Activated CD4-positive, alpha-beta T cell treated with anti-CD3 and anti-CD28 coated beads for 36 hours (primary cell): ENCODE results near the gene CSNK1G2. TPM values are rescaled to one million over a fixed set of nuclear protein-coding genes. Genes with fewer than 3 reads are reported as not detected.

Experiments used
- ATAC-seq: fragments of 200-7000 bp; cut with Tn5 transposase; one replicate; pipeline ENCODE4 v1.10.0; 2021; ENCODE audit warnings: mild to moderate bottlenecking, moderate library complexity
- CTCF ChIA-PET: fragments of 350-600 bp; sonication (Branson Sonifier 250); formaldehyde crosslinking; loops from one replicate; lab custom pipeline; 2021; ENCODE audit warnings: antibody characterized with exemption; lab: Charles Lee
- POLR2A ChIA-PET: fragments of 350-600 bp; sonication (Branson Sonifier 250); formaldehyde crosslinking; loops from one replicate; lab custom pipeline; 2021; ENCODE audit warnings: antibody characterized with exemption, inconsistent platforms; lab: Charles Lee
- DNase-seq: peaks from one replicate; pipeline ENCODE4 v3.0.0-alpha.2; 2020
- H3K27ac Mint-ChIP-seq: one replicate; pipeline ENCODE4 v1.8.0; 2021; ENCODE audit warnings: mixed read lengths
- H3K27me3 Mint-ChIP-seq: one replicate; pipeline ENCODE4 v1.8.0; 2021; ENCODE audit warnings: mixed read lengths
- H3K36me3 Mint-ChIP-seq: one replicate; pipeline ENCODE4 v1.8.0; 2021; ENCODE audit warnings: low read depth, mixed read lengths
- H3K4me1 Mint-ChIP-seq: one replicate; pipeline ENCODE4 v1.8.0; 2021; ENCODE audit warnings: mixed read lengths
- H3K4me3 Mint-ChIP-seq: one replicate; pipeline ENCODE4 v1.8.0; 2021; ENCODE audit warnings: mild to moderate bottlenecking, moderate library complexity, mixed read lengths
- H3K9me3 Mint-ChIP-seq: one replicate; pipeline ENCODE4 v1.8.0; 2021; ENCODE audit warnings: low read depth, mixed read lengths
- intact Hi-C, 2 experiments: fragments of 100-400 bp; cut with DNase I in 1 of 2; cut with micrococcal nuclease in 1 of 2; formaldehyde crosslinking; loops; one replicate each; pipeline versions ENCODE4 v1.14.2 to v1.15.1; 2022 to 2024; cut with DNase I, micrococcal nuclease
- total RNA-seq, 2 experiments: library from RNA; stranded (reverse); gene quantifications; one replicate each; pipeline ENCODE4 v1.2.3, GENCODE V29; 2021

CSNK1G2 gene
- total RNA-seq, 2 experiments from 2014 or later: 56.0 to 78.1 TPM

GRCh38 chr19:1944916-1945561, 4.1 kb downstream of the CSNK1G2 start:
- H3K4me3 Mint-ChIP-seq: no peak overlapping the region
- H3K36me3 Mint-ChIP-seq: peaks cover 5% of the 10 kb centered on the region
- DNase-seq (no peak), ATAC-seq (no peak)
- intact Hi-C loops: no loop called here
- ChIA-PET POLR2A (no interaction called here), CTCF (interaction anchor here (1.6 kb wide), 1 partner anchor 18 kb away, joined by 7 read pairs; no protein-coding TSS in a partner anchor)
- no peaks in the 10 kb centered on the region for H3K27me3 Mint-ChIP-seq
- H3K4me1 Mint-ChIP-seq: peaks cover 31% of the 10 kb centered on the region
- no peaks in the 10 kb centered on the region for H3K9me3 Mint-ChIP-seq
- H3K27ac Mint-ChIP-seq: no peak overlapping the region

GRCh38 chr19:1945899-1946298, 4.9 kb downstream of the CSNK1G2 start:
- intact Hi-C loops: no loop called here
- peaks cover 5% of the 10 kb centered on the region for H3K36me3 Mint-ChIP-seq
- H3K27ac Mint-ChIP-seq: no peak overlapping the region
- ChIA-PET CTCF (interaction anchor here (0.6 to 1.6 kb wide), 5 partner anchors 12 to 293 kb away, joined by 3 to 7 read pairs (median 3); no protein-coding TSS in a partner anchor), POLR2A (no interaction called here)
- H3K4me1 Mint-ChIP-seq: peaks cover 27% of the 10 kb centered on the region
- H3K4me3 Mint-ChIP-seq: no peak overlapping the region
- no peaks in the 10 kb centered on the region for H3K9me3 Mint-ChIP-seq
- no peaks in the 10 kb centered on the region for H3K27me3 Mint-ChIP-seq
- ATAC-seq (no peak), DNase-seq (peak; percentile 58)

GRCh38 chr19:1947651-1948209, 6.8 kb downstream of the CSNK1G2 start:
- ChIA-PET POLR2A (interaction anchor here (0.6 kb wide), 1 partner anchor 14 kb away, joined by 7 read pairs; no protein-coding TSS in a partner anchor), CTCF (interaction anchor here (0.6 kb wide), 1 partner anchor 59 kb away, joined by 3 read pairs; no protein-coding TSS in a partner anchor)
- no peaks in the 10 kb centered on the region for H3K9me3 Mint-ChIP-seq
- ATAC-seq (no peak), DNase-seq (no peak)
- intact Hi-C loops: no loop called here
- H3K36me3 Mint-ChIP-seq: peaks cover 4% of the 10 kb centered on the region
- H3K4me1 Mint-ChIP-seq: peaks cover 26% of the 10 kb centered on the region
- H3K27ac Mint-ChIP-seq: no peak overlapping the region
- H3K27me3 Mint-ChIP-seq: no peaks in the 10 kb centered on the region
- H3K4me3 Mint-ChIP-seq: no peak overlapping the region

- Mint-ChIP-seq H3K36me3 (peaks cover 2% of the 10 kb centered on the region), H3K4me1 (peaks cover 12% of the 10 kb centered on the region), H3K9me3 (no peaks in the 10 kb centered on the region), H3K27me3 (no peaks in the 10 kb centered on the region), H3K4me3 (no peak overlapping the region), H3K27ac (peak overlapping the region; percentile 14)
- intact Hi-C loops: loop anchor here in 1 of 2 experiments (10.0 kb wide), 1 partner anchor 1495 kb away; no protein-coding TSS in a partner anchor
- DNase-seq (no peak), ATAC-seq (no peak)
- CTCF ChIA-PET: no interaction called here
- POLR2A ChIA-PET: no interaction called here
Observed at GRCh38 chr19:1949304-1950101, 8.5 kb downstream of the CSNK1G2 start.

- H3K4me3 Mint-ChIP-seq: no peak overlapping the region
- no peaks in the 10 kb centered on the region for H3K9me3 Mint-ChIP-seq
- peaks cover 12% of the 10 kb centered on the region for H3K4me1 Mint-ChIP-seq
- DNase-seq: no peak
- peaks cover 2% of the 10 kb centered on the region for H3K36me3 Mint-ChIP-seq
- ChIA-PET POLR2A (no interaction called here), CTCF (no interaction called here)
- no peak for ATAC-seq
- no peak overlapping the region for H3K27ac Mint-ChIP-seq
- H3K27me3 Mint-ChIP-seq: no peaks in the 10 kb centered on the region
- intact Hi-C loops: loop anchor here in 1 of 2 experiments (10.0 kb wide), 1 partner anchor 1496 kb away; no protein-coding TSS in a partner anchor
Observed at GRCh38 chr19:1950640-1951039, 9.7 kb downstream of the CSNK1G2 start.

- no peaks in the 10 kb centered on the region for H3K9me3 Mint-ChIP-seq
- peaks cover 8% of the 10 kb centered on the region for H3K4me1 Mint-ChIP-seq
- ChIA-PET POLR2A (no interaction called here), CTCF (interaction anchor here (0.5 kb wide), 1 partner anchor 115 kb away, joined by 3 read pairs; no protein-coding TSS in a partner anchor)
- no peak for DNase-seq
- intact Hi-C loops: loop anchor here in 1 of 2 experiments (10.0 kb wide), 1 partner anchor 1498 kb away; no protein-coding TSS in a partner anchor
- no peak overlapping the region for H3K27ac Mint-ChIP-seq
- H3K27me3 Mint-ChIP-seq: no peaks in the 10 kb centered on the region
- H3K36me3 Mint-ChIP-seq: no peaks in the 10 kb centered on the region
- no peak for ATAC-seq
- no peak overlapping the region for H3K4me3 Mint-ChIP-seq
Observed at GRCh38 chr19:1952635-1953034, 11.7 kb downstream of the CSNK1G2 start.

GRCh38 chr19:1953037-1953436, 12.1 kb downstream of the CSNK1G2 start:
- DNase-seq (no peak), ATAC-seq (no peak)
- peaks cover 8% of the 10 kb centered on the region for H3K4me1 Mint-ChIP-seq
- no peak overlapping the region for H3K27ac Mint-ChIP-seq
- ChIA-PET CTCF (interaction anchor here (0.5 kb wide), 1 partner anchor 115 kb away, joined by 3 read pairs; no protein-coding TSS in a partner anchor), POLR2A (interaction anchor here (0.6 kb wide), 1 partner anchor 15 kb away, joined by 4 read pairs; no protein-coding TSS in a partner anchor)
- no peaks in the 10 kb centered on the region for H3K9me3 Mint-ChIP-seq
- H3K36me3 Mint-ChIP-seq: no peaks in the 10 kb centered on the region
- intact Hi-C loops: loop anchor here in 1 of 2 experiments (10.0 kb wide), 1 partner anchor 1498 kb away; no protein-coding TSS in a partner anchor
- no peaks in the 10 kb centered on the region for H3K27me3 Mint-ChIP-seq
- H3K4me3 Mint-ChIP-seq: no peak overlapping the region

- intact Hi-C loops: loop anchor here in 1 of 2 experiments (10.0 kb wide), 1 partner anchor 1499 kb away; no protein-coding TSS in a partner anchor
- no peaks in the 10 kb centered on the region for H3K27me3 Mint-ChIP-seq
Observed at GRCh38 chr19:1953441-1954094, 12.6 kb downstream of the CSNK1G2 start.

GRCh38 chr19:1954532-1954933, 13.6 kb downstream of the CSNK1G2 start:
- POLR2A ChIA-PET: no interaction called here
- intact Hi-C loops: loop anchor here in 1 of 2 experiments (10.0 kb wide), 1 partner anchor 1500 kb away; no protein-coding TSS in a partner anchor
- peaks cover 2% of the 10 kb centered on the region for H3K4me1 Mint-ChIP-seq

More at GRCh38 chr19:1953441-1954094, 12.6 kb downstream of the CSNK1G2 start:
- no peaks in the 10 kb centered on the region for H3K36me3 Mint-ChIP-seq
- H3K4me1 Mint-ChIP-seq: peaks cover 6% of the 10 kb centered on the region
- CTCF ChIA-PET: no interaction called here
- POLR2A ChIA-PET: interaction anchor here (0.6 kb wide), 1 partner anchor 15 kb away, joined by 4 read pairs; no protein-coding TSS in a partner anchor
- no peak for ATAC-seq
- no peak for DNase-seq
- no peak overlapping the region for H3K27ac Mint-ChIP-seq
- no peaks in the 10 kb centered on the region for H3K9me3 Mint-ChIP-seq
- H3K4me3 Mint-ChIP-seq: no peak overlapping the region

GRCh38 chr19:1955171-1956121, 14.5 kb downstream of the CSNK1G2 start:
- DNase-seq (no peak), ATAC-seq (no peak)
- Mint-ChIP-seq H3K4me3 (no peak overlapping the region), H3K27me3 (no peaks in the 10 kb centered on the region), H3K27ac (no peak overlapping the region), H3K4me1 (peaks cover 2% of the 10 kb centered on the region), H3K36me3 (peaks cover 1% of the 10 kb centered on the region), H3K9me3 (no peaks in the 10 kb centered on the region)
- ChIA-PET CTCF (no interaction called here), POLR2A (no interaction called here)
- intact Hi-C loops: loop anchor here in 1 of 2 experiments (10.0 kb wide), 1 partner anchor 1501 kb away; no protein-coding TSS in a partner anchor

More at GRCh38 chr19:1954532-1954933, 13.6 kb downstream of the CSNK1G2 start:
- Mint-ChIP-seq H3K27ac (no peak overlapping the region), H3K4me3 (no peak overlapping the region), H3K9me3 (no peaks in the 10 kb centered on the region), H3K36me3 (no peaks in the 10 kb centered on the region), H3K27me3 (no peaks in the 10 kb centered on the region)
- DNase-seq (no peak), ATAC-seq (no peak)
- CTCF ChIA-PET: no interaction called here
